EH (cell line): ENCODE measurements around the gene ITPRID1.

Experiments
- DNase-seq: peaks from one replicate; pipeline ENCODE4 v3.0.0-alpha.2; 2015; ENCODE audit warnings: low read depth

The ITPRID1 gene

GRCh38 chr7:31695859-31696614, 182.1 kb downstream of the ITPRID1 start:
- no peak for DNase-seq

- DNase-seq: no peak
Observed at GRCh38 chr7:31699050-31699449, 185.2 kb downstream of the ITPRID1 start.

- DNase-seq: no peak
Observed at GRCh38 chr7:31702354-31702753, 188.5 kb downstream of the ITPRID1 start.

GRCh38 chr7:31705377-31705776, 191.5 kb downstream of the ITPRID1 start:
- DNase-seq: no peak

GRCh38 chr7:31707089-31707488, 193.2 kb downstream of the ITPRID1 start:
- DNase-seq: no peak
